HUES6 (cell line): ENCODE measurements around the gene INO80.

Source experiments
- H3K27ac ChIP-seq: 2 replicates; pipeline ENCODE4 v1.7.0; 2013; ENCODE audit warnings: low read depth, mild to moderate bottlenecking, low read length, inconsistent platforms
- H3K27me3 ChIP-seq: 2 replicates; pipeline ENCODE4 v1.6.1; 2013; ENCODE audit warnings: low read length; ENCODE audit not compliant: control insufficient read depth, insufficient read depth
- H3K36me3 ChIP-seq: 2 replicates; pipeline ENCODE4 v1.6.1; 2013; ENCODE audit warnings: low read length; ENCODE audit not compliant: control insufficient read depth, insufficient read depth
- H3K4me1 ChIP-seq: 2 replicates; pipeline ENCODE4 v1.6.1; 2013; ENCODE audit warnings: low read length; ENCODE audit not compliant: control insufficient read depth, insufficient read depth
- H3K4me3 ChIP-seq: 2 replicates; pipeline ENCODE4 v1.5.1; 2013; ENCODE audit warnings: low read depth, low read length
- H3K9ac ChIP-seq: one replicate; pipeline ENCODE4 v1.6.1; 2013; ENCODE audit warnings: mild to moderate bottlenecking, low read length
- H3K9me3 ChIP-seq: 2 replicates; pipeline ENCODE4 v1.6.1; 2013; ENCODE audit warnings: low read depth, low read length; ENCODE audit not compliant: control insufficient read depth, insufficient read depth

The INO80 gene

GRCh38 chr15:40982855-40983254 lies 133.2 kb downstream of the INO80 start:
- H3K27me3 ChIP-seq = no peaks in the 10 kb centered on the region
- no peaks in the 10 kb centered on the region for H3K9me3 ChIP-seq
- peaks cover 100% of the 10 kb centered on the region for H3K36me3 ChIP-seq
- no peaks in the 10 kb centered on the region for H3K4me1 ChIP-seq
- H3K4me3 ChIP-seq = no peak overlapping the region
- H3K27ac ChIP-seq = no peak overlapping the region
- H3K9ac ChIP-seq = no peak overlapping the region

GRCh38 chr15:40981186-40981585 lies 134.9 kb downstream of the INO80 start:
- H3K4me1 ChIP-seq = no peaks in the 10 kb centered on the region
- H3K27me3 ChIP-seq = no peaks in the 10 kb centered on the region
- no peak overlapping the region for H3K9ac ChIP-seq
- H3K27ac ChIP-seq = no peak overlapping the region
- no peak overlapping the region for H3K4me3 ChIP-seq
- peaks cover 97% of the 10 kb centered on the region for H3K36me3 ChIP-seq
- no peaks in the 10 kb centered on the region for H3K9me3 ChIP-seq

- H3K27ac ChIP-seq = no peak overlapping the region
- H3K9me3 ChIP-seq = no peaks in the 10 kb centered on the region
- H3K9ac ChIP-seq = no peak overlapping the region
- H3K4me3 ChIP-seq = no peak overlapping the region
- no peaks in the 10 kb centered on the region for H3K4me1 ChIP-seq
- H3K36me3 ChIP-seq = peaks cover 81% of the 10 kb centered on the region
- H3K27me3 ChIP-seq = no peaks in the 10 kb centered on the region
These were observed 137.5 kb downstream of the INO80 start for GRCh38 chr15:40978562-40978961.

- H3K36me3 ChIP-seq = peaks cover 77% of the 10 kb centered on the region
- no peaks in the 10 kb centered on the region for H3K27me3 ChIP-seq
- no peaks in the 10 kb centered on the region for H3K4me1 ChIP-seq
- H3K9ac ChIP-seq = no peak overlapping the region
- H3K4me3 ChIP-seq = no peak overlapping the region
- no peaks in the 10 kb centered on the region for H3K9me3 ChIP-seq
- no peak overlapping the region for H3K27ac ChIP-seq
These were observed 137.9 kb downstream of the INO80 start for GRCh38 chr15:40978141-40978540.

- Histone ChIP-seq H3K9me3 (no peaks in the 10 kb centered on the region), H3K27me3 (no peaks in the 10 kb centered on the region), H3K4me3 (no peak overlapping the region), H3K27ac (no peak overlapping the region), H3K36me3 (peaks cover 63% of the 10 kb centered on the region), H3K9ac (no peak overlapping the region), H3K4me1 (peaks cover 9% of the 10 kb centered on the region)
These were observed 139.3 kb downstream of the INO80 start for GRCh38 chr15:40976819-40977218.

- H3K9ac ChIP-seq = no peak overlapping the region
- H3K27me3 ChIP-seq = no peaks in the 10 kb centered on the region
- no peak overlapping the region for H3K4me3 ChIP-seq
- peaks cover 44% of the 10 kb centered on the region for H3K36me3 ChIP-seq
- H3K4me1 ChIP-seq = peaks cover 9% of the 10 kb centered on the region
- no peak overlapping the region for H3K27ac ChIP-seq
- H3K9me3 ChIP-seq = no peaks in the 10 kb centered on the region
These were observed 141.2 kb downstream of the INO80 start for GRCh38 chr15:40974879-40975278.

GRCh38 chr15:40969363-40969762 lies 146.7 kb downstream of the INO80 start:
- peaks cover 34% of the 10 kb centered on the region for H3K4me1 ChIP-seq
- H3K9ac ChIP-seq = no peak overlapping the region
- no peaks in the 10 kb centered on the region for H3K27me3 ChIP-seq
- no peaks in the 10 kb centered on the region for H3K9me3 ChIP-seq
- no peak overlapping the region for H3K4me3 ChIP-seq
- H3K27ac ChIP-seq = no peak overlapping the region
- H3K36me3 ChIP-seq = no peaks in the 10 kb centered on the region

- Histone ChIP-seq H3K27me3 (no peaks in the 10 kb centered on the region), H3K9ac (no peak overlapping the region), H3K4me3 (no peak overlapping the region), H3K9me3 (no peaks in the 10 kb centered on the region), H3K4me1 (peaks cover 34% of the 10 kb centered on the region), H3K27ac (no peak overlapping the region), H3K36me3 (no peaks in the 10 kb centered on the region)
These were observed 147.6 kb downstream of the INO80 start for GRCh38 chr15:40968290-40969085.

- no peaks in the 10 kb centered on the region for H3K27me3 ChIP-seq
- H3K4me3 ChIP-seq = no peak overlapping the region
- no peaks in the 10 kb centered on the region for H3K9me3 ChIP-seq
- no peaks in the 10 kb centered on the region for H3K36me3 ChIP-seq
- H3K27ac ChIP-seq = no peak overlapping the region
- peaks cover 39% of the 10 kb centered on the region for H3K4me1 ChIP-seq
- no peak overlapping the region for H3K9ac ChIP-seq
These were observed 151.4 kb downstream of the INO80 start for GRCh38 chr15:40964634-40965033.

GRCh38 chr15:40964006-40964405 lies 152.1 kb downstream of the INO80 start:
- Histone ChIP-seq H3K27ac (no peak overlapping the region), H3K4me1 (peaks cover 38% of the 10 kb centered on the region), H3K36me3 (no peaks in the 10 kb centered on the region), H3K9ac (no peak overlapping the region), H3K27me3 (no peaks in the 10 kb centered on the region), H3K4me3 (no peak overlapping the region), H3K9me3 (no peaks in the 10 kb centered on the region)

GRCh38 chr15:40963201-40963600 lies 152.9 kb downstream of the INO80 start:
- no peaks in the 10 kb centered on the region for H3K9me3 ChIP-seq
- H3K27me3 ChIP-seq = no peaks in the 10 kb centered on the region
- H3K9ac ChIP-seq = no peak overlapping the region
- no peak overlapping the region for H3K4me3 ChIP-seq
- no peaks in the 10 kb centered on the region for H3K36me3 ChIP-seq
- no peak overlapping the region for H3K27ac ChIP-seq
- peaks cover 31% of the 10 kb centered on the region for H3K4me1 ChIP-seq
